ENCODE measurements around the gene EBF3.

EBF3 gene

GRCh38 chr10:129877773-129878371, 86.2 kb downstream of the EBF3 start:
- FAIRE-seq (no peak), DNase-seq (ENCODE audit: insufficient read length, low spot score) (no peak)

- DNase-seq (ENCODE audit: insufficient read length, low spot score), result no peak
These were observed 87.2 kb downstream of the EBF3 start for GRCh38 chr10:129876838-129877237.

GRCh38 chr10:129875993-129876726, 87.9 kb downstream of the EBF3 start:
- DNase-seq (ENCODE audit: insufficient read length, low spot score), result no peak
- no peak for FAIRE-seq

More at GRCh38 chr10:129876838-129877237, 87.2 kb downstream of the EBF3 start:
- no peak for FAIRE-seq

GRCh38 chr10:129873351-129873750, 90.7 kb downstream of the EBF3 start:
- DNase-seq (ENCODE audit: insufficient read length, low spot score) (no peak), FAIRE-seq (no peak)

GRCh38 chr10:129871966-129872365, 92.1 kb downstream of the EBF3 start:
- FAIRE-seq (no peak), DNase-seq (ENCODE audit: insufficient read length, low spot score) (no peak)

- no peak for DNase-seq (ENCODE audit: insufficient read length, low spot score)
- FAIRE-seq, result no peak
These were observed 93.0 kb downstream of the EBF3 start for GRCh38 chr10:129870961-129871621.

GRCh38 chr10:129870474-129870757, 93.7 kb downstream of the EBF3 start:
- DNase-seq (ENCODE audit: insufficient read length, low spot score) (no peak), FAIRE-seq (no peak)

GRCh38 chr10:129869596-129870473, 94.2 kb downstream of the EBF3 start:
- FAIRE-seq, result no peak
- DNase-seq (ENCODE audit: insufficient read length, low spot score), result no peak

GRCh38 chr10:129868449-129869035, 95.5 kb downstream of the EBF3 start:
- FAIRE-seq (no peak), DNase-seq (ENCODE audit: insufficient read length, low spot score) (no peak)

- FAIRE-seq, result no peak
- DNase-seq (ENCODE audit: insufficient read length, low spot score), result no peak
These were observed 96.4 kb downstream of the EBF3 start for GRCh38 chr10:129867631-129868179.

GRCh38 chr10:129866894-129867293, 97.2 kb downstream of the EBF3 start:
- FAIRE-seq, result no peak

GRCh38 chr10:129865960-129866359, 98.1 kb downstream of the EBF3 start:
- DNase-seq (ENCODE audit: insufficient read length, low spot score) (no peak), FAIRE-seq (no peak)

More at GRCh38 chr10:129866894-129867293, 97.2 kb downstream of the EBF3 start:
- DNase-seq (ENCODE audit: insufficient read length, low spot score), result no peak

- DNase-seq (ENCODE audit: insufficient read length, low spot score), result no peak
- no peak for FAIRE-seq
These were observed 98.7 kb downstream of the EBF3 start for GRCh38 chr10:129865413-129865812.

GRCh38 chr10:129864601-129865126, 99.4 kb downstream of the EBF3 start:
- FAIRE-seq (no peak), DNase-seq (ENCODE audit: insufficient read length, low spot score) (no peak)

- DNase-seq (ENCODE audit: insufficient read length, low spot score) (no peak), FAIRE-seq (no peak)
These were observed 100.0 kb downstream of the EBF3 start for GRCh38 chr10:129864082-129864481.

GRCh38 chr10:129863201-129863663, 100.8 kb downstream of the EBF3 start:
- no peak for DNase-seq (ENCODE audit: insufficient read length, low spot score)
- no peak for FAIRE-seq

GRCh38 chr10:129861776-129862531, 102.1 kb downstream of the EBF3 start:
- FAIRE-seq, result no peak

GRCh38 chr10:129860396-129860795, 103.7 kb downstream of the EBF3 start:
- FAIRE-seq (no peak), DNase-seq (ENCODE audit: insufficient read length, low spot score) (no peak)

More at GRCh38 chr10:129861776-129862531, 102.1 kb downstream of the EBF3 start:
- DNase-seq (ENCODE audit: insufficient read length, low spot score), result no peak

GRCh38 chr10:129859536-129859935, 104.5 kb downstream of the EBF3 start:
- DNase-seq (ENCODE audit: insufficient read length, low spot score), result no peak
- FAIRE-seq, result no peak

All from HTR-8/SVneo (cell line).